ENCODE results near the gene CYLD. TPM values are rescaled to one million over a fixed set of nuclear protein-coding genes. Genes with fewer than 3 reads are reported as not detected.

CYLD gene
- 6.8 and 11.1 TPM in 2 replicates for polyA plus RNA-seq (2014; cell fraction: cytosol; rRNA removed)
- polyA plus RNA-seq (2014; cell fraction: nucleus; rRNA removed), result 9.7 and 10.4 TPM in 2 replicates

DNA sequence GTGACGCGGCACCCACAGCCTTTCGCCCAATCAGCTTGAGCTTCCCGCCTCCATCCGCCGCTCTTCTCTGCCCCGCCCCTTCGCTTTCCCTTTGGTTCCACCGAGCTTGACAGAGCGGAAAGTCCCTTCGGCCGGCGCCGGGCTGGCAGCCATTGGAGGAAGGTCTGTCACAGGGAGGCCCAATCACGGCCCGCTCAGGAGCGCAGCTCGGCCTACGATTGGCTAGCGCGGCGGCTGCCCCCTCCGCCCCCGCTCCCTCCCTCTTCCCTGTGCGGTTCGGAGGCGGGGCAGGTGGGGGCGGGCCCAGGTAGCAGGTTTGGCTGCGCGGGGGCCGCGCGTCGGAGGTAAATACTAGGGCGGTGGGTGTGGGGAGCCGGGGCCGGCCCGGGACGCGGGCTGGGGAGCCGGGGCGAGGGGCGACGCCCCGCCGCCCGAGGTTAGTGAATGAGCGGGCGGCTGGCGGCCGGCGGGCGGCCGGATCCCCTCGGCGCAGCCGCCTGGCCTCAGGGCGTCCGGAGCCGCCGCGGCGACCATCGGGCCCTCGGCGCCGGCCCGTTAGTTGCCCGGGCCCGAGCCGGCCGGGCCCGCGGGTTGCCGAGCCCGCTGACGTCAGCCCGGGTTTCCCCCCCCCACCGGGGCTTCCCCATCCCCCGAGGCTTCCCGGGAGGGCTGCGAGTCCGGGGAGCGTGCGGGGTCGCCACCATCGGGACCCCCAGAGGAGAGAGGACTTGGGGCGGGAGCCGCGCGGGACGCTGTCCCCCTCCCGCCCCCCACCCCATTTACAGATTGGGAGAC, at the start of gene CYLD:
Gene CYLD, plus strand, starts transcription at position 306 of the 795 bp plus-strand sequence. CDS start 7,613 bp downstream, outside the sequence.
- peak; percentile 99 for DNase-seq (ENCODE audit: low spot score)

DNA sequence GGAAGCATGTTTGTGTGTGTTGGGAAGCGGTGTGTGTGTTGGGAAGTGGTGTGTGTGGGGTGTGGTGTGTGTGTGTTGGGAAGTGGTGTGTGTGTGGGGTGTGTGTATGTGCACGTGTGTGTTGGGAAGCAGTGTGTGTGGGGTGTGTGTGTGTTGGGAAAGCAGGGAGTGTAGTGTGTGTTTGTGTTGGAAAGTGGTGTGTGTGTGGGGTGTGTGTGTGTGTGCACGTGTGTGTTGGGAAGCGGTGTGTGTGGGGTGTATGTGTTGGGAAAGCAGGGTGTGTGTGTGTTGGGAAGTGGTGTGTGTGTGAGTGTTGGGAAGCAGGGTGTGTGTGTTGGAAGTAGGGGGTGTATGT, 49.3 kb upstream of the CYLD start:
- no peak for DNase-seq (ENCODE audit: low spot score)

DNA sequence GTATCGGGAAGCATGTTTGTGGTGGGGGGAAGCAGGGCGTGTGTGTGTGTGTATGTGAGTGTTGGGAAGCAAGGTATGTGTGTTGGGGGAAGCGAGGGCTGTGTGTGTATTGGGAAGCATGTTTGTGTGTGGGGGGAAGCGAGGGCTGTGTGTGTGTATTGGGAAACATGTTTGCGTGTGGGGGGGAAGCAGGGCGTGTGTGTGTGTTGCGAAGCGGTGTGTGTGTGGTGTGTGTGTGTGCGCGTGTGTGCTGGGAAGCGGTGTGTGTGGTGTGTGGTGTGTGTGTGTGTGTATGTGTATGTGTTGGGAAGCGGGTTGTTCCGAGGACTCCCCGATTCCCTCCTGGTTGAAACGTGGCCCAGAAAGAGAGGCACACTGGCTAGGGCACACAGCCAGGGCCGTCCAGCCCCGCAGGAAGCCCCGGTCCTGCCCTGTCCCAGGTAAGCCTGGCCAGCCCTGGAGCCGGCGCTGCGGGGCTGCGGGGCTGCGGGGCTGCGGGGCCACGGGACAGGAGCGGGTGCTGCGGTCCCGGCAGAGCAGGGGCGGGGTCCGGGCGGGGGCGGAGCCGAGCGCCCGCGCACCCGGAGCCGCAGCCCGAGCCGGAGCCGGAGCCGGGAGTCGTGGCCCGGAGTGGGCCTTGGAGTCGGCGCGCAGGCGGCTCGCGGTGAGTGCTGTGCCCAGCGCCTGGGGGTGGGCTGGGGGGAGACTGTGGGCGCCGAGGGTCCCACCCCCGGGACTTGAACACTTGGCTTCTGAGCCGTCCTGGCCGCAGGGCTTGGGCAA, 48.7 kb upstream of the CYLD start, which contains the start of gene NOD2:
Gene NOD2, plus strand, starts transcription at position 608 of the 783 bp plus-strand sequence. CDS start 5,890 bp downstream, outside the sequence.
- no peak for DNase-seq (ENCODE audit: low spot score)

DNA sequence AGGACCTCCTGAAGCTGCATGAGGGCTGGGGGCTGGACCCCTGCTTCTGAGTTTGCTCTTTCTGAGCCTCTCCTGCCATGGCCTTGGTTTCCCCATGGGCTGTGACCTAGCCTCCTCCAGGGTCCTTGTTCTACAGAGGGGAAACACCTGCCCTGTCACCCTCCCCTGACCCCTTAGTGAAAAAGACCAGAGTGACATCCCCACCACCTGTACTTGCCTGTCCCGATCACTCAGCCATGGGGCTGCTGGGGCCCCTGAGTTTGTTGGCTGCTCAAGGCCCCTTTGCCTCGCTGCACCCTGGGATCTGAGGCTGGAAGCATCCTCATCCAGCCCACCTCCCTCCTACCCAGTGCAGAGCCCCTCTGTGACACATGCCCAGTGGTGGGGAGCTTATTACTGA, 47.7 kb upstream of the CYLD start:
- DNase-seq (ENCODE audit: low spot score), result no peak

DNA sequence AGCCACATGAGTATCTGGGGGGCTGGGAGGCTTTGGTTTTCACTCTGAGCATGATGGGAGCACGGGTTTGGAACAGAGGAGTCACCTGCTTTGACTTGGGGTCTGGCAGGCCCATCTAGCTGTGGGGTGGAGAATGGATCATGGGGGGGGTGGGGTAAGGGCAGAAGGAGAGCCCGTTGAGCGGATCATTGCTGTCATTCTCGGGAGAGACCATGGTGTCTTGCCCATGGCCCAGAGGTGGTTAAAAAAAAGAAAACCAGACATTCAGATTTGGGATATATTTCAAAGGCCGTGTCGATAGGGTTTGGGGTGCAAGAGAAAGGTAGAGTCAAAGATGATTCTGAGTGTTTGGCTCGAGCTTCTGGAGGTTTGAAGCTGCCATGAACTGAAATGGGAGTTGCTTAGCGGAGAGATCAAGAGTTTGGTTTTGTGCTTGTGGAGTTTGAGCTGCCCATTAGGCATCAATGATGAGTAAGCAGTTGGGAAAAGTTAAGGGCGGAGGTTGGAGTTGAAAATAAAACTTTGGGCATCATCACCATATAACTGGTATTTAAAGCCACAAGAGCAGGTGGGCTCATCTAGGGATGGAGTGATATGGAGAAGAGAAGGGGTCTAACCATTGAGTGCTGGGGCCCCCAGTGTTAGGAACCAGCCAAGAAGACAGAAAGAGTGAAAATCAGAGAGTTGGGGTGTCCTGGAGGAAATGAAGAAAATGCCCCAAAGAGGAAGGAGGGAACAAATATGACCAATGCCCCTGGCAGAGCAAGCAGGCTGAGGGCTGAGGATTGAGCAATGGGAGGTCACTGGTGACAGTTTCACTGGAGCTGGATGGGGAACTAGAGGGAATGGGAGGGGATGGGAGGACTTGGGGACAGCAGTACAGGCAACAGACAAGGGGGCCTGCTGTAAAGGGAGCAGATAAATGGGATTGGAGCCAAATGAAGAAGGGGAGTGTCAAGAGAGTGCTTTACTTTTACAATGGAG, 46.6 kb upstream of the CYLD start:
- no peak for DNase-seq (ENCODE audit: low spot score)

DNA sequence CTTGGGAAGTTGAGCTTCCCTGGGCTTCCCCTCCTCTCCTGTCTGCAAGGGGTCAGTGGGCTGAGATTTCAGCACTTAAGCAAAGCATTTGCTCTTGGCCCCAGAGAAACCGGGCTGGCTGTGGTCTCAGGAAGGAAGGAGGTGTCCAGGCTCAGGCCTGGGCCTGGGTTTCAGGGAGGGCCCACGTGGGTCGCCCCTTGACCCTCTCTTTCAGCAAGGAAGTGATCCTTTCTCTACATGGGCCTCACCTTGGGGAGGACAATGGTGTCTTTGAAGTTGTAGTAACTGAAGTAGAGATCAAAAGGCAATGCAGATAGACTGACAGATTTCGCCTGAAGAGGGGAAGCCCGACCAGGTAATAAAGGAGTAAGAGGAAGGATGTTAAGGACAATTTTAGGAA, 45.8 kb upstream of the CYLD start:
- DNase-seq (ENCODE audit: low spot score), result no peak

DNA sequence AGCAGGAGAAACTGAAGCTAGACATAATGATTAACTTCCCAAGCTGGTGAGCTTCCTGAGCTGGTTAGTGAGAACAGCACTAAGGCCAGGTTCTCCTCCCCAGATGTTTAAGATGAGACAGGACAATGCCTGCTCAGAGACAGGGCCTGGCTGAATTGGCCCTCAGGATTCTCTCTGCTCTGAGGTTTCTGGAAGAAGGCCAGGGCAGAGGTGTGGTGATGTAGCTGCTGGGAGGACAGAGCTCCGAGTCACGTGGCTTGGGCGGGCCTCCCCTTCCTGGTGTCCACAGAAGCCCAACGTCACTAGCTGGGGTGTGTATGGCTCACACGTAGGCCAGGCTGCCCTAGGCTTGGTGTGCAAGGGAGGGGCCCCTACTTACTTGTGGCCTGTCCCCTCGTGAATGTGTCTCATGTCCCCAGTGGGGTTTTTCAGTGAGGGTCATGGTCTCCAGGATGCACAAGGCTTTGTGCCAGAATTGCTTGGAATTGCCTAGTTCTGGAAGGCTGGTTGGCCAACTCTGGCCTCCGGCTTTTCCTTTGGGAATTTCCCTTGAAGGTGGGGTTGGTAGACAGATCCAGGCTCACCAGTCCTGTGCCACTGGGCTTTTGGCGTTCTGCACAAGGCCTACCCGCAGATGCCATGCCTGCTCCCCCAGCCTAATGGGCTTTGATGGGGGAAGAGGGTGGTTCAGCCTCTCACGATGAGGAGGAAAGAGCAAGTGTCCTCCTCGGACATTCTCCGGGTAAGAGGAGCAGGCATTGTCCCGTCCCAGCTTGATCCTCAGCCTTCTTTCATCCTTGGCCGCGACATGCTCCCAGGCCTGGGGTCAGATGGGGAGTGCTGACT, 45.1 kb upstream of the CYLD start:
- DNase-seq (ENCODE audit: low spot score), result peak; percentile 36

DNA sequence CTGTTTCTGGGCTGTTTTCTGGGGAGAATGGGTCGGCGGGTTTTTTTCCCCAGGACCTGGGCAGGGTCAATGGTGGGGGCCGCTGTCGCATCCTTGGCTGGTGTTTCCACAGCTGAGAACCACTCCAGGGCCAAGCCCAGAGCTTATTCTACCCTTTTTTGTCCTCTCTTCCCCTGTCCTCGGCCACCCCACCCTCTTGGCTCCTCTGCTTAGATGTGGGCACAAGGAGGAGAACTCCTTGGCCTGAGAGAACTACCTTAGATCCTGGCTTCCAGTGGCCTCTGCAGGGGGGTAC, 44.5 kb upstream of the CYLD start:
- DNase-seq (ENCODE audit: low spot score), result no peak

DNA sequence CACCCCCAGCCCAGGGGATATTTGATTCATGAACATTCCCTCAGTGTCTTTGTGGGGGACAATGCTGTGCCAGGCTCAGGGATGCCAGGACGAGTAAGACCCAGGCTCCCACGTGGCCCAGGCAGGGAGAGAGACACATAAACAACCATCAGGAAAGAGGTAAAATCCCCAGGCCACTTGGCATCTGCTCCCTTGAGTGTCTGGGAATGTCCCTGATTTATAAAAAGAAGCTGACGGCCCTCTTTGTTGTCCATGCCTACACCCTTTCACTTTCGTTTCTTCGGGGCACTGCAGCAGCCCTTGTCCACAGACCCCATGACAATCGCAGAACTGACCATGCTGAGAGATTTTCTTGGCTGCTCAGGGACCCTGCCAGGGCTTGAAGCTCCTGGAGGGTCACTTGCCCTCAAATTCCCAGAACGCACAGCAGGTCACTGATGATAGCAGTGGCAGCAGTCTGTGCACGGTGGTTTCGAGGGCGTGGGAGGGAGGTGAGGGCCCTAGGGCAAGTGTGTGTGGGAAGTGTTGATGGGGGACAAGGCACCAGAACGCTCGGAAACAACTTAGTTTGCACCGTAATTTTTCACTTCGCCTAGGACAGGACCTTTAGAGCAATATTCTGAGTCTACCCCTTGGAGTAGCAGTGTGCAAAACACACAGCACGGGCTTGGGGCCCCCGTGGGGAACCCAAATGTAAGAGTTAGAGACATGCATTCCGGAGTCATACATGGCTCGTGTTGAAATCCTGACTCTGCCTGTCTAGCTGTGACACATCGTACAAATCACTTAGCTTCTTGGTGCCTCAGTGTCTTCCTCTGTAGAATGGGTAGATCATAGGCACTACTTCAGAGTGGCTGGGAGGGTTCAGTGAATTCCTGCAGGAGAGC, 43.8 kb upstream of the CYLD start:
- DNase-seq (ENCODE audit: low spot score), result no peak

DNA sequence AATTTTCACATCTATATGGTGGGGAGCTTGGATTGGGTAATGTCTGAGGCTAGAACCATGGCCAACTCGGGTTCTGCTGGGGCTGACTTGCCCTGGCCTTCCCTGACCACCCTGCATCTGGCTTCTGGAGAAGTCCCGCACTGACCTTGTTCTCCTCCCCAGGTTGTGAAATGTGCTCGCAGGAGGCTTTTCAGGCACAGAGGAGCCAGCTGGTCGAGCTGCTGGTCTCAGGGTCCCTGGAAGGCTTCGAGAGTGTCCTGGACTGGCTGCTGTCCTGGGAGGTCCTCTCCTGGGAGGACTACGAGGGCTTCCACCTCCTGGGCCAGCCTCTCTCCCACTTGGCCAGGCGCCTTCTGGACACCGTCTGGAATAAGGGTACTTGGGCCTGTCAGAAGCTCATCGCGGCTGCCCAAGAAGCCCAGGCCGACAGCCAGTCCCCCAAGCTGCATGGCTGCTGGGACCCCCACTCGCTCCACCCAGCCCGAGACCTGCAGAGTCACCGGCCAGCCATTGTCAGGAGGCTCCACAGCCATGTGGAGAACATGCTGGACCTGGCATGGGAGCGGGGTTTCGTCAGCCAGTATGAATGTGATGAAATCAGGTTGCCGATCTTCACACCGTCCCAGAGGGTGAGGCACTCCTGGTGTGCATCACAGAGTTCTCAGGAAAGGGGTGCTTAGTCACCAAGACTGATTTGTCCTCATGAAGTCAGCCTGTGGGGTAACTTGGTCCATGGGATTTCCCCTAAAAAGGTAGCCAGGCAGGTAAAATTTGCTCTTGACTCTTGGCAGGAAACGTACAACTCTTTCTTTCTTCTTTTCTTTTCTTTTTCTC, 42.3 kb upstream of the CYLD start:
- DNase-seq (ENCODE audit: low spot score), result no peak

DNA sequence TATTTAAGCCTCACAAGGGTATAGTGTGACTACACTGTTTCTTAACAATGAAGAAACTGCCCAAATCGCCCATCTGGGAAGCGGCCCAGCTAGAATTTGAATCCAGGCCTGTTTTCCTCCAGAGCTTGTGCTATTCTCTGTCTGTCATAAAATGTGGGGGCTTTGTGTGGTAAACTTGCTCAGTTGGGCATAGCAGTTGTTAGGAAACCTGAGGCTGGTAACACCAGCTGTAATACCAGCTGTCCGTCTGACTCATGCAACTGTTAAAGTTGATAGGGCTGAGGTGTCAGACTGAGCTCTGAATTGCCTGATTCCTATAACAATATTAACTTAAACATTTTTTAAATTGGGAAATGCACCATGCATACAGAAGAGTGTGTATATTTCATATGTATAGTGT, 39.2 kb upstream of the CYLD start:
- no peak for DNase-seq (ENCODE audit: low spot score)

DNA sequence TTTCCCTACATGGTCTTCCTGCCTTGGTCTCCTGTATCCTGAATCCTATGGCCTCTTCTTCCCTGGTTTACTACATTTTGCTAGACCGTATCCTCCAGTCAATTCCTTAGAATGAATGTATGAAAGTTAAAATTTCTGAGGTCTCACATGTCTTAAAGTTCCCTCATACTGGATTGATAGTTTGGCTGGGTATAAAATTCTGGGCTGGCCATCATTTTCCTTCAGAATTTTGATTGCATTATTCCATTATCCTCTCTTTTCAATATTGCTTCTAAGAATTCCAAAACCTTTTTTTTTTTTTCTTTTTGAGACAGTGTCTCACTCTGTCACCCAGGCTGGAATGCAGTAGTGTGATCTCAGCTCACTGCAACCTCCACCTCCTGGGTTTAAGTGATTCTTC, 37.6 kb upstream of the CYLD start:
- no peak for DNase-seq (ENCODE audit: low spot score)

DNA sequence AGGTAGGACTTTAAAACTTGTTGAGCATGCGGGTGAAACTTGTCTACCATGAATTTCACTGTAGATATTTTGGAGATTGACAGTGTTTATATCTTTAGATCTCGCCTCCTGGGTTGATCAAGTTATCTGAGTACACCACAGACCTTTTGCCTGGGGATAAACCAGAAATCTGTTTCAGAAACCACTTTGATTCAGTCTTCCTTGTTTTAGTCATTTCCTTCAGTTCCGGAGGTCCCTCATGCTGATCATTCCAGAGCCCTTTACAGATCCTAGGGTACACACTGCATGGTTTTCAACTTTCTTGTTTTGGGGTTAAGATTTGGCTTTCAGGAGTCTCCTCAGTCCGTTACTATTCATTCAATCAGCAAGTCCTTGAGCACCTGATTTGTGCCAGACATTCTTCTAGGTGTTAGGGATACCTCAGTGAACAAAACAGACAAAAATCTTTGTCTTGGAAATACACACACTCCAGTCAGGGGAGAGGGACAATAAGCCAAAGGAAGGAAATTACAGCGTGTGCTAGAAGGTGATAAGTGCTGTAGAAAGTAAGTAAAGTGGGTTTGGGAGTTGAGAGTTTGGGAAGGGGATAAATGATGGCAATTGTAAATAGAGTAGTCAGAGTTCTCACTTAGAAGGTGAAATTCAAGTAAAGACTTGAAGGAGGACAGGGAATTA, 36.3 kb upstream of the CYLD start:
- DNase-seq (ENCODE audit: low spot score), result no peak

DNA sequence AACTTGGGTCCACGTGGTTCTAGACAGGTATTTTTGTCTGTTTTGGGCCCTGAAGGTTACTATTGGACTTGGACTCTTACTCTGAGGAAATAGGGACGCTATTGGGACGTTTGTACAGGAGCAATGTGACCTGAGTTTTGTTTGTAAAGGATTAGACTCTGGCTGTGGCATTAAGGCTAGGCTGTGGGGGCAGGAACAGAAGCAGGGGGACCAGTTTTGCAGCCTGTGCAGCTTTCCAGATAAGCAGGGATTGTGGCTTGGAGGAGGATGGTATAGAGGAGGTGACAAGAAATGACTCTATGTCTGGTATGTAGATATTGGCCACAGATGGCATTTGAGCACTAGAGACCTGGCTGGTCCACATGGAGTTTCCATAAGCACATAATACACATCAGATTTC, 35.6 kb upstream of the CYLD start:
- no peak for DNase-seq (ENCODE audit: low spot score)

DNA sequence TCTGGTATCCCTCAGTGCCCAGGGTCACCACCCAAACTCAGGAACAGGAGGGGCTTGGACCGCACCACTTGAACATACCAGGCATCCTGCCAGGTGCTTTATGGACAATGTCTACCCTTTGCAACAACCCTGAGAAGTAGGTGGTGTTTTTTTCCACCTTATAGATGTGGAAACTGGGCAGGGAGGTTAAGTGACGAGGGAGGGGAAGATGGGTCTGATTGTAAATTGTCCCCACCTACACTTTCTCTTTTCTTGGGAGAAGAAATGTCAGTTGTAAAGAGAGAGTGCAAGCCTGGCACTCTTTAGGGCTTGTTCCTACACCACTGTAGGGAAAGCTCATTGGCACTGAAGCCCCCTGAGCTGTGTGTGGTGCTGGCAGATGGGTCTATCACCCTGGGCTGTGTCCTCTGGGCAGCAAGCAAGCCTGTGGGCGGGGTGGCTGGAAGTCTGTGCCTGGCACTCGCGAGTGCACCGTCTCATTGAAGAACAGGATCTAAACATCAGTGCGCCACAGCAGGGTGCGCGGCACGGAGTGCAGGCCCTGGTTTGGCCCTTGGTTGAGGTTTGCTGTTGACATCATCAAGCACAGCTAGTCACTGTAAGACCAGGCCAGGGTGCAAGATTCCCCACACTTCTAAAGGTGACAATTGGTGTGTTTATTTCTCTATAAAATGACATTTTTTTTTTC, 33.4 kb upstream of the CYLD start:
- no peak for DNase-seq (ENCODE audit: low spot score)

DNA sequence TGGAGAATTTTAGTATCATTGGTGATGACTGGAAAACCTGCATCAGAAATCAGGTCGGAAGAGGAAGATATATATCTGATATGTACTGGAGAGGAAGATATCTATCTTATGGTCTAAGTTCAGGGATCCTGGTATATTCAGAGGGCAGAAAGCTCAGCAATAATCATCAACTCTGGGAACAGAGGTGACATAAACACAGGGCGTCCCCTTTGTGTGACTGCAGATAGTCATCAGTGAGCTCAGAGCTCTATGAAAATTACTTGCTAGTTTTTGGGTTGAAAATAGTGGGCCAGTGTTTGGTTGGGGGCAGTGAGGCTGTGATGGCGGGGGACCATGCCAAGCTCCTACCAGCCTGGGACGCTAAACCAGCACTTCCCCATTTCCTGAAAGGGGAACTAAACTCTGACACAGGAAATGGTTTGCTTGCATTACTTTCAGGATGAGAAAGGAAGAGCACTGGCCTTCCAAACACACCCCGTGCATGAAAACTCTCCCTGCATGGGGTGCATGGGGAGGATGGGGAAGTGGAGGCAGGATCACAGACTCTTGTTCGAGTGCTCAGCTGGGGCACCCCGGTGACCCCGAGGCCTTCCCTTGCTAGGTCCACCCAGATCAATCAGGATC, 32.7 kb upstream of the CYLD start:
- no peak for DNase-seq (ENCODE audit: low spot score)

DNA sequence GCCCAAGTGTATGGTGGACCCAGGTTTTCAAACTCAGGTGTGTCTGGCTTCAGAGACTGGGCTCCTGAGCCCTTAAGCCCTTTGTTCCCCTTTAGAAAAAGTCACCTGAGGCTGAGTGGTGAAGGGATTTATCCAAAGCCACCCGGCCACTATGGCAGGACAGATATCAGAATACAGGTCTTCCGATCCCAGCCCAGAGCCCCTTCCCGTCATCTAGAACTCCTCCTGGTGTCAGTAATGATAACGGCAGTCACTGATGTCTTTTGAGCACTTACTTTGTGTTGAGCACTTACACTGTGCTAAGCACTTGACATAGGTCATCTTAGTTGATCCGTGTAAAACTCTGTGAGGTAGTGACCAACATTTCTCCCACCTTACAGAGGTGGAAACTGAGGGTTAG, 31.9 kb upstream of the CYLD start:
- DNase-seq (ENCODE audit: low spot score), result no peak

All from SK-N-DZ (cell line).